NCI-H1694 (cell line): ENCODE results near the gene METAP1D.
"Not testable (repeated sequence)": the region's sequence is repeated elsewhere in the genome, so short reads cannot be mapped to it uniquely, and the experiment has no call there.

Experiments used
- DNase-seq: peaks from one replicate; lab custom pipeline; 2025; lab: John Stamatoyannopoulos, UW

METAP1D gene

DNA sequence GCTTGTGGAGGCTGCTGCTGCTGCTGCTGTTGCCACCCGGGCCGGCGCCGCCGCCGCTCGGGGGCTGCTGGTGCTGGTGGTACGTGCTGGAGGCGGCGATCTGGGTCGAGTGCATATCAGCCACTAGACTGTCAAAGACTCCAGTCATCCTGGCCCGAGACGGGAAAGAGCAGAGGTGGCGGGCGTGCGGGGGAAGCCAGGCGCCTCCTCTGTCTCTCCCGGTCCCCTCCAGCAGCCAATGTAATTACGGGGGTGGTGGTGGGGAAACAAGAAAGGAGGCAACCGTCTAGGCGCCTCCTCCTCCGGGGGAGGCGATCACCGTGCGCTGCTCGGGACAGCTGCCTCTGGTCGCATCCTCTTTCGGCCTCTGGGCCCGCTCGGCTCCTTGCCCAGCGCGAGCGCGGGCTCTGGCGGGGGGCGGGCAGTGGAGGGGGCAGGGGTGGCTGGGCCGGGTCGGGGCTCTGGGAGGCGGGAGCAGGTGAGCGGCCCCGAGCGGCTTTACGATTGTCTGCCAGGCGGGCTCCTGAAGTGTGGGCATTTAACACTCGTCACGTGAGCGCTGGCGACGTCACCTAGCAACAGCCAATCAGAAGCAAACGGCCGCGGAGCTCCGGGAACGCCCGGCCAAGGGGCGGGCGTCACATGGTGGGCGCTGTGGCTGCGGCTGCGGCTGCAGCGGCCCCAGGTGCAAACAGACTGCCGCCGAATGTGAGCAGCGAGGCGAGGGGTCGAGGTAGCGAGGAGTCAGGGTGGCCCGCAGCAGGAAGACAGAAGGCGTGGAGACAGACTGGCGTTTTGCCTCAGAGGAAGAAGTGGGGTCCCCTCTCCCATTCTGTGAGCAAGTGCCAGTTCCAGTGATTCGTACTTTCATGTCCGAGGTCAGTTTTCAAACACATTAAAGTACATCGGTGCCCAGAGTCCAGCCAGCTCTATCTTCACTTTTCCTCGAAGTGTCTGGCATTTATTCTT, 102.9 kb downstream of the METAP1D start, which contains the start of gene DLX2:
Gene DLX2, minus strand, starts transcription at position 510 of the 969 bp plus-strand sequence. Its CDS starts 362 bp downstream, at position 148.
- peak; percentile 88 for DNase-seq

DNA sequence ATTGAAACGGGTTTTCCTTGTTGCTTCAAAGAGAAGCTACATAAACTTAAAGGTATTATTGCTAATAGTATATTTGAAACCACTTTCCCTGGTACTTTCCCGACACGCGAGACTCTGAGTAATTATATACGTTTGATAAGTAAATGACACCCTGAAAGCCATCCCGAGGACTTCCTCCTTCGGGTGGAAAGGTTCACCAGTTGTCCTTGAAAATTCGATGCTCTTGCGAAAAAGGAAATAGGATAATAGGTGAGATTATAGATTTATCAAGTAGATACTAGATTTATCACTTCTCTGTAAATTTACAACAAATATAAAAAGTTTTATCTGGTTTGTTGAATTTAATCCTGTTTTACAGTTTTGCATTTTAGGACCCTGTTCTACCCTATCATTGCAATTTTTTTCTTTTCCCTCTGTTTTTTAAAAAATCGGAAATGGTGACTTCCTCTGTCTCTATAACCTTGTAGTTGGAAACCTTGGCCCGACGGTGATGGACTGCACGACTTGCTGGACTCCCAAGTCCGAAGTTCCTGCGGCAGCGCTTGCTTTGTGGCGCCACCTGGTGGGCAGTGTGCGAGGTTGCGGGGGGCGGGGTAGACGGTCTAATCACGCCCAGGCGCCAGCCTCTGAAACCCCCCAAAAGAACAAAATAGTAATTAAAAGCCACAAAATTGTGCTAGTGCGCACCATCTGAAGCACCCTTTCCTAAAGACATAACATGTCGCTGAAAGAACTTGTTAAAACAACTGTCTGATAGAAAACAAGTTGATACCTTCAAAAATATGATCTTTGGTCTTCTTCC, 103.9 kb downstream of the METAP1D start:
- peak; percentile 26 for DNase-seq

DNA sequence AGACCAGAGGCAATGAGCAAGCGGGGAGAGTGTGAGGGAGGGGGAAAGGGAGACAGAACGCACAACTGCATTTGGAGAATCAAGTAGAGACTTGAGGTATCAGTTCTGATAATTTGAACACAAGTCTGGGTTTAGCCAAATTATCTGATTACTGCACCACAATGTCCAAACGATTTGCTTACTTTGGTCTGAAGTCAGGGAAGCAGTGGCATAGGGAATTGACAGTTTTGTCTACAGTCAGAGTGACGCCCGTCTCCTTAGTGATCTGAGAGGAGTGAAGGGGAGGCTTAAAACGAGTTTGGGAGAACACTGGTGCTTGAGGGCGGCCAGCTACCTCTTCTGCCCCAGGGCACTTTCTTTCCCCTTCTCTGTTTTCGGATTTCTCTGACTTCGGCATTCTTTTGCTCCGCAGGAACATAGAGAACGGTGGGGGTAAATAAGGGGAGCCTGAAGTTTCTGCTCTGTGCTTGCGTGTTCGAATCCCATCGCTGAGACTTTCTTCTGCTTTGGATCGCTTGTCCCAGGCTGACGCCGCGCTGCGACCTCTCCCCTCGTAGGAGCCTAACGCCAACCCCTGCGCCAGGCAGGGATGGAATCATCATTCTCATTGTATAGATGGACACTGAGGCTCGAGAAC, 105.8 kb downstream of the METAP1D start:
- DNase-seq: no peak

DNA sequence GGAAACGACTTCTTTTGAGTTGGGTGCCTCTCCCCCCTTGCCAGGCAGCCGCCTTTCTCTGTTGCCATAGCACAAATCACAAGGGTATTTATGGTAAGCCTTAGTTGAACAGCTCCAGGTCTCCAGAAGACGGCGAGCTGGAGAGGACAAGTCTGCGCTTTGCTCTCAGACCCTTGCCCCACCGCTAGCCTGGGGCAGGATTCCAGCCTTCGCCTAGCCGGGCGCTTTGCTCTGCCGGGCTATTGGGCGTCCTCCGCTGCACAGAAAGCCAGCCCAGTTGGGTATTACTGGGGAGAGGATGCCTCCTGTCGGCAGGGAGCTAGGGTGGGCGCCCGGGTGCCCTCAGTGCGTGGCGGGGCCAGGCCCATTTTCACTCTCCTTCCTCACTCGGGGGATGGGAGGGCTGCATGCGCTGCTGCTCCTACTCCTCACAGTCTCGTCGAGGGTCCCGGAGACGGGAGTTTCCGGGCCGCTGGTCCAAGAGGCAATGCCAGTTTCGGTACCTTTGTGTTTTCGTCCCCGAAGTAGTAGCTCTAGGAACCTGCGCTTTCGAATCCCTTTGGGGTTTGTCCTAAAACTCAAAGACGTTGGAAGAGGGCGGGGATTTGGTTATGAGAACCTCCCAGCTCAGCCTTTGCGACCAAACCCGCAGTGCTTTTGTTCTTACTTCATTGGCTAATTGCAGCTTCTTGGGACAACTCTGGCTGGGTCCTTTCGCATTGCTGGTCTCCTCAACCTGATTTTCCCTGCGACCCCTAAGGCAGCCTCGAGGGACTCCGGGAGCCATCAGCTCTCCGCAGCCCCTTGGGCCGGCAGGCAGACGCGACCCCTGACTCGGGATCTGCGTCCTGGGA, 106.6 kb downstream of the METAP1D start:
- no peak for DNase-seq

DNA sequence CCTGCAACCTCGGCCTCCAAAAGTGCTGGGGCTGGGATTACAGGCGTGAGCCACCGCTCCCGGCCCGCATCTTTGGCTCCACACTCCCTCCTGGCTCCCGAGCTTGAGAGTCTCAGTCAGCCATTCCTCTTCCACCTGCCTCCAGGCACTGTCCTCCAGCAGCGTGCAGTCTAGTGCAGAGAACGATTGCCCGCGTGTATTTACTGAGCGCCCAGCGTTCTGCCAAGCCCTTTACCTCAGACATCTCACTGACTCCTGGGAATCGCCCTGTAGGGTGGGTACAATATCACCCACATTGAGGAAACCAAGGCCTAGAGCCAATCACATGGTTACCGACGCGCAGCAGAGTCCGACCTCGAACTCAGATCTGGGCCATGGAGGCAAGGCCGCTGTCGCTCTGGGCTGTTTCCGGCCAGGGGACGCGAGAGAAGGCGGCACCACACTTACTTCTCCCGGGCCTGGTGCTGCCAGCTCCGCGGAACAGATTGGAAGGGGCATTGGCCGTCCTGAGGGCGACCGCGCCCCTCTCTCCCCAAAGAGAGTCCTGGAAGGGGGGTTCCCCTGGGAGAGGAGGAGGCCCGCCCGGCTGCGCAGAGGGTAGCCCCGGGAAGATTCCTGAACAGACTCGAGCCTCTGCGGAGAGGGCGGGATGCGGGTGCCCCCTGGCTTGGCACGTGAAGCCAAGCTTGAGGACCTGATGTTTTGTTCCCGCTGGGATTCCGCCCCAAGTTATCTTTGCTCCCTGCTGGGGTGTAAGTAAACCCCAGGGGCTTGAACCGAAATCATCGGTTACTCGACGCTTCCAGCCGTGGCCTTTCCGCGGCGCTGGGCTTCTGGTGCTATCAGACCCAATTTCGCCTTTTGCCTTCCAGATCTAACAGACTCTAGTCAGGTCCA, 108.2 kb downstream of the METAP1D start:
- DNase-seq: no peak

DNA sequence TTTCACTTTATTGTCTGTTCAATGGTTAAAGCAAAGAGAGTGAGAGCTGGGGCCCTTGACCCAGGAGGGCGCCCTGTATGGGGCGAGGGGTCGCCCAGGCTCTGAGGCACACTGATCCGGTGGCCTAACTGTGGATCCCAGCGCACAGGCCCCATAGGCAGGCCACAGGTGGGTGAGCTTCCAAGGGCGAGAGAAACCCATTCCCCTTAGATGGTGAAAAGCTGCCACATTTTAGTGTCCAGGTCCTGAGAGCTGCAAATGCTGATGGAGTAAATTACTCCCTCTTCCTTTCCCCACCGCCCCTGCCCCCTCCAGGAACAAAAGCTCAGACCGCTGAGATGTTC, 108.8 kb downstream of the METAP1D start:
- no peak for DNase-seq

DNA sequence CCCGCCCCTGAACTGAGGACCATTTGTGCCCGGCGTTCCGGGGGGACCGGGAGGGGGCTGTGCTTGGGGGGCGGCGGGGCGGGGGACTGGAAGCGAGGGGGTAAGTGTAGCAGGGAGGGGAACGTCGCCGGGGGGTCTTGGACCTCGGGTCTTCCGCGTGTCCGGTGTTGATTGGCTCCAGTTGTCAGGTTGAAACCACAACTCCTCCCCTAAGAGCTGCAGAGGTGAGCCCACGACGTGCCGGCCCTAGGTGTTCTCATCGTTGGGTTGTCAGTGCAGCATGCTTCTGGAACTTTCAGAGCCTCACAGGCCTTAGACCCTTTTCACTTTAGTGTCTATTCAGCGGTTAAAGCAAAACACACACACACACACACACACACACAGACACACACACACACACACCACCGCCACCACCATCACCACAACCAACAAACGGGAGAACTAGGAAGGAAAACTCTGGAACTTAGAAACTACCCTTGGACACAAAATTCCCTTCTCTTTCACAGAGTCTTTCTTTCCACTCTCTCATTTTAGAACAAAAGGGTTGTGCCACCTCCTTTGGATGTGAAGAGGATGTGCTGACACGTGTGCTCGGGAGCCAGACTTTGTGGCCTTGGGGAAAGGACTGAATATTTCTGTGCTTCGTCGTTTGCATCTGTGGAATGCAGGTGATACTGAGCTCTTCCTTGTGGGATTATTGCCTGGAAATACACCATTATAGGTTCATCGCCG, 109.7 kb downstream of the METAP1D start:
- DNase-seq: no peak

DNA sequence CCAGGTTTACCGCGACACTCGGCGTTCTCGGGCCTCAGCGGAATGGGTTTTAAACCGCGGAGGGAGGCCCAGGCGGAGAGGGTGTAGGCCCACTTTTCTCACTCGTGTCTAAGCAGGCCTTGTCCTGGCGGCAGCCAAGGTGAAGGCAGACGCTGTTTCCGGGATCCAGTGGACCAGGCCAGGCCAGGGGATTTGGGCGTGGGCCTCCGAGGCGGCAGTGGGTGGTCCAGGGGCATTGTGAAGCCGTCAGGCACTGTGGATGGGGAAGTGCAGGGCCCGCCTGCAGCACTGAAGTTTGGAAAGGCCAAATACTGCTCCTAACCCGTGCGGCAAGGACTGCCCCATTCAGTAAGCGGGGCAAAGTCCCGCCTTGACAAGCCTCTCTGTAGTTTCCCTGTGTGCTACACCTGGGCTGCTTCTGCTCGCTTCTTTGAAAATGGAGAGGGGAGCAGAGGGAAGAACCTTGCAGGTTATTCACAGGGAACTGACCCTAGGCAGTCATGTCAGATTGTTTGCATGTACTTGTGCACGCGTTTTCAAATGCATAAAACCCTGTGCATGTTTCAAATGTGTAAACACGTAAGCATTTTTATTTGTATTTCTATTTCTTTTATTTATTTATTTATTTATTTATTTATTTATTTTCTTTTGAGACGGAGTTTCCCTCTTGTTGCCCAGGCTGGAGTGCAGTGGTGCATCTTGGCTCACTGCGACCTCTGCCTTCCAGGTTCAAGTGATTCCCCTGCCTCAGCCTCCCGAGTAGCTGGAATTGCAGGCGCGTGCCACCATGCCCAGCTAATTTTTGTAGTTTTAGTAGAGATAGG, 110.4 kb downstream of the METAP1D start:
- DNase-seq: no peak

DNA sequence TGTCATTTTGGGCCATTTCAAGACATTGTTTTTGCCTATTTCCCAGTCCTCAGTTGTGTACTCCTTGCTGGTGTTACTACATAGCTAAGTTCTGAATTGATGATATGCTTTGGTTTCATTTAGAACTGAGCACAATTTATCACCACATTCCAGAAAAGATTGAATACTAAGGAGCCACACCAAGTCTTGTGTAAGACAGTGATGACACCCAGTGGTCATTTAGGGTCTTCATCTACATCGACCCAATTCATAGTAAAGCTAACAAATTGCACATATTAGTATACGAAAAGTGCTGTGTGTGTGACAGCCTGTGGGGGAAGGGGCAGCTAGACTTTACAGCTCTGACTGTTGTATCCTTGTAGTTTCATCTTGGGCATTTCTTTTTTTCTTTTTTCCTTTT, 113.9 kb downstream of the METAP1D start:
- DNase-seq: peak; percentile 37

DNA sequence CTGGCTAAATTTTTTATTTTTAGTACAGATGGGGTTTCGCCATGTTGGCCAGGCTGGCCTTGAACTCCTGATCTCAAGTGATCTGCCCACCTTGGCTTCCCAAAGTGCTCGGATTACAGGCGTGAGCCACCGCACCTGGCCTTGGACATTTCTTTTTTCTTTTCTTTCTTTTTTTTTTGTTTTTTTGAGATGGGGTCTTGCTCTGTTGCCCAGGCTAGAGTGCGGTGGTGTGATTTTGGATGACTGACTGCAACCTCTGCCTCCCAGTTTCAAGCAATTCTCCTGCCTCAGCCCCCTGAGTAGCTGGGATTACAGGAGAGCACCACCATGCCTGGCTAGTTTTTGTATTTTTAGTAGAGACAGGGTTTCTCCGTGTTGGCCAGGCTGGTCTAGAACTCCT, 114.4 kb downstream of the METAP1D start:
- not testable (repeated sequence) for DNase-seq

DNA sequence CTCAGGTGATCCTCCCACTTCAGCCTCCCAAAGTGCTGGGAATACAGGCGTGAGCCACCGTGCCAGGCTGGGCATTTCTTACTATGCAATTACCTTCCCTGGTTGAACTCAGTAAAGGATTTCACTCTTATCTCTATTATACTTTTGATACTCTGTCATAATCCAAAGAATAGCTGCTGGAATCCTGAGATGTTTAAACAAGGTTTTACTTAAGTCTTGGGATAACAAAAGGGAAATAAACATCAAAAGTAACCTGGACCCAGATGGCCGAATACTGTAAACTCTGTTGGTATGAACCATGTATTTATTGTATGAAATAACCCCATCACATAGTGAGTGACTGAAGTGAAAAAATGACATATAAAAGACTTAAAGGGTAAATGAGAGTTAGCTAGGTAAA, 114.8 kb downstream of the METAP1D start:
- no peak for DNase-seq

DNA sequence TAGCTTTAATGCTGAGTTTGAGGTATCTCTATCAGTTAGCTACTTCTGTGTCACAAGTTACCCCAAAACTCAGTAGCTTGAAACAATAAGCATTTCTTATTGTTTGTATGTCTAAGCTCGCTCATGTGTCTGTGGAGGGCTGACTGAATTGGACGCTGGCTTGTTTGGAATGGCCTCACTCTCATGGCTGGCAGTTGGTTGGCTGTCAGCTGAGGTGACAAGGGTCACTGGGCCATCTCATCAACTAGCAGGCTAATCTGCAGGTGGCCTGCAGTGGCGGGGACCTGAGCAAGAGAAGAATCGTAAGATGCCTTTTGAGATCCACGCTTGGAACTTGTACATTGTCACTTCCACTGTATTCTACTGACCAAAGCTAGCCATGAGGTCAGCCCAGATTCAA, 116.4 kb downstream of the METAP1D start:
- DNase-seq: no peak

DNA sequence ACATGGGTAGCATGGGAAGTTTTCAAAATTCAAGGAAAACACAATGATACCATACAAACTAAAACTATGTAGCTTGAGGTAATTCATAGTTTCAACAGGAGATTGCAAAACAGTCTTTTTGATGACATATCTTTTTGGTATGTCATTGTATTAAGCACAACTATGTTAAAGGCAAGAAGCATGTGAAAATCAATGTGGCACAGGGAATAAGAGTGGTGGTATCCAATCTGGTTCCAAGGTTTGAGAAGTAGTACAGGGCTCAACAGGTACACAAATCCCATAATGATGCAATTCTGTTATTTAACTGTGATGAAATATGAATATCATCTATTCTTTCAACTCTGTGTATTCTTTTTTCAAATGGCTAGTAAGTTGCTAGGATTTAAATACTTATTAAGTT, 119.3 kb downstream of the METAP1D start:
- DNase-seq: no peak

DNA sequence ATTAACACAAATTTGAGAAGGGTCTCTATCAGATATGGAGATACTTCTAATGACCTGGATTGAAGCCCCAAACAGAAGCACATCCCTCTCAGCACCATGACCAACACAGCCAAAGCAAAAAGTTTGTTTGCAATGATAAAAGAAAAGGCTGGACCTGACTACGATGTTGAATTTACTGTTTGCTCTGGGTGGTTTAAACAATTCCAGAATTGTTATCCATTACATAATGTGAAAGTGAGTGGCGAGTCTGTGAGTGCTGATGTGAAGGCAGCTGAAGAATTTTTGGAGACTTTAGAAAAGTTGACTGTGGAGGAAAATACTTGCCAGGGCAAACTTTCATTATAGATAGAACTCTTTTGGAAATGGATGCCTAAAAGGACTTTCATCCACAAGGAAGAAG, 120.4 kb downstream of the METAP1D start:
- no peak for DNase-seq

DNA sequence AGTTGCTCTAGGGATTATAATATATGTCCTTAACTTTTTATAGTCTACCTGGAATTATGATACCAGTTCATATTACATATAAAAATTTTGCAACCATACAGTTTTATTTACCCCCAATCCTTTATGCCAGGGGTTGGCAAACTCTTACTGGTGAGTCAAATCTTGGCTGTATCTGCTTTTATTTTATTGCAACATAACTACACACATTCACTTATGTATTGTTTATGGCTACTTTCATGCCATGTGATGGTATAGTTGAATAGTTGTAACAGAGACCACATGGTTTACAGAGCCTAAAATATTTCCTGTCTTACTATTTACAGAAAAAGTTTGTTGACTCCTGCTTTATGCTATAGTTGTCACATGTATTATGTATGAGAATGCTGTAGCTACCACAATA, 128.7 kb downstream of the METAP1D start:
- no peak for DNase-seq

DNA sequence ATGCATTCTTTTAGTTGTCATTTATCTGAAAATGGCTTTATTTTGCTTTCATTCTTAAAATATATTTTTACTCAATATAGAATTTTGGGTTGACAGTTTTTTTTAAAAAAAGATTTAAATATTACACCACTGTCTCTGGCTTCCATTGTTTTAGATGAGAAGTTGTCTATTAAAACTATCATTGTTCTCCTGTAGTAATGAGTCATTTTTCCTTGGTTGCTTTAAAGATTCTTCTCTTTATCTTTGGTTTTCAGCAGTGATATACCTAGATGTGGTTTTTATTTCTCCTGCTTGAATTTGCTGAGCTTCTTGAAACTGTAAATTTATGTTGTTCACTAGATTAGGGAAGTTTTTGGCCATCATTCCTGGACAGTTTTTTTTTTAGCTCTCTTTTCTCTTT, 129.7 kb downstream of the METAP1D start:
- no peak for DNase-seq
